Measurements from ENCODE around the gene CAMTA1. TPM values are rescaled to one million over a fixed set of nuclear protein-coding genes. Genes with fewer than 3 reads are reported as not detected.

Gene CAMTA1
- total RNA-seq, 4 donors from 2014 or later, result 45.3 to 68.9 (median 62.0) TPM

- DNase-seq (ENCODE audit: low spot score), result no peak
- TF ChIP-seq CTCF (IDR thresholded peaks at IDR 0.05), result no peak
- peak; percentile 55 for ATAC-seq (ENCODE audit: low FRiP score)
Observed at GRCh38 chr1:7572654-7573152, 787.4 kb downstream of the CAMTA1 start.

GRCh38 chr1:7573481-7573880, 788.2 kb downstream of the CAMTA1 start:
- no peak for TF ChIP-seq CTCF (IDR thresholded peaks at IDR 0.05)
- DNase-seq (ENCODE audit: low spot score) (no peak), ATAC-seq (ENCODE audit: low FRiP score) (no peak)

GRCh38 chr1:7574121-7575040, 789.1 kb downstream of the CAMTA1 start:
- DNase-seq (ENCODE audit: low spot score), result no peak
- TF ChIP-seq CTCF (IDR thresholded peaks at IDR 0.05), result no peak
- ATAC-seq (ENCODE audit: low FRiP score), result no peak

GRCh38 chr1:7575041-7575400, 789.8 kb downstream of the CAMTA1 start:
- DNase-seq (ENCODE audit: low spot score), result no peak
- no peak for TF ChIP-seq CTCF (IDR thresholded peaks at IDR 0.05)
- ATAC-seq (ENCODE audit: low FRiP score), result no peak

- no peak for TF ChIP-seq CTCF (IDR thresholded peaks at IDR 0.05)
- ATAC-seq (ENCODE audit: low FRiP score) (no peak), DNase-seq (ENCODE audit: low spot score) (no peak)
Observed at GRCh38 chr1:7576946-7577657, 791.8 kb downstream of the CAMTA1 start.

GRCh38 chr1:7578206-7578605, 793.0 kb downstream of the CAMTA1 start:
- no peak for TF ChIP-seq CTCF (IDR thresholded peaks at IDR 0.05)
- no peak for ATAC-seq (ENCODE audit: low FRiP score)
- DNase-seq (ENCODE audit: low spot score), result no peak

All from omental fat pad (tissue), 4 donors.